GM23338 (cell line): ENCODE results near the gene TMEM158. TPM values are rescaled to one million over a fixed set of nuclear protein-coding genes. Genes with fewer than 3 reads are reported as not detected.

Experiments
- ATAC-seq: fragments of 200-7000 bp; cut with Tn5 transposase; 3 replicates; pipeline ENCODE4 v1.9.1; 2020
- DNase-seq: peaks from one replicate; pipeline ENCODE4 v3.0.0-alpha.2; 2015; ENCODE audit warnings: low spot score
- H2AFZ ChIP-seq: fragments of 200-600 bp; sonication (generic); 2 replicates; pipeline ENCODE4 v1.8.0; 2016; ENCODE audit warnings: antibody characterized with exemption, mild to moderate bottlenecking, moderate library complexity
- H3F3A ChIP-seq: fragments of 200-600 bp; sonication (generic); replicated peaks from 2 replicates; pipeline ENCODE4 v1.8.0; 2017; ENCODE audit warnings: antibody characterized with exemption, mixed run types, low read depth
- H3K27ac ChIP-seq: fragments of 200-600 bp; sonication (generic); 2 replicates; pipeline ENCODE4 v1.6.1; 2016; ENCODE audit warnings: low read depth
- H3K27me3 ChIP-seq: fragments of 200-600 bp; sonication (generic); 2 replicates; pipeline ENCODE4 v1.8.0; 2016; ENCODE audit warnings: mild to moderate bottlenecking, mixed run types, moderate library complexity; ENCODE audit not compliant: insufficient read depth
- H3K36me3 ChIP-seq: fragments of 200-600 bp; sonication (generic); 2 replicates; pipeline ENCODE4 v1.8.0; 2016; ENCODE audit warnings: mild to moderate bottlenecking; ENCODE audit not compliant: insufficient read depth
- H3K4me1 ChIP-seq: fragments of 200-600 bp; sonication (generic); 2 replicates; pipeline ENCODE4 v1.8.0; 2016; ENCODE audit warnings: mild to moderate bottlenecking, moderate library complexity; ENCODE audit not compliant: insufficient read depth
- H3K4me2 ChIP-seq: fragments of 200-600 bp; sonication (generic); 2 replicates; pipeline ENCODE4 v1.7.1; 2017; ENCODE audit warnings: mixed run types
- H3K4me3 ChIP-seq: fragments of 200-600 bp; sonication (generic); 2 replicates; pipeline ENCODE4 v1.6.1; 2016; ENCODE audit warnings: mixed run types
- H3K79me2 ChIP-seq: fragments of 200-600 bp; sonication (generic); replicated peaks from 2 replicates; pipeline ENCODE4 v1.8.0; 2017; ENCODE audit warnings: mild to moderate bottlenecking; ENCODE audit not compliant: insufficient read depth
- H3K9me2 ChIP-seq: fragments of 200-600 bp; sonication (generic); 2 replicates; pipeline ENCODE4 v1.8.0; 2017; ENCODE audit not compliant: insufficient read depth
- H4K20me1 ChIP-seq: fragments of 200-600 bp; sonication (generic); replicated peaks from 2 replicates; pipeline ENCODE4 v1.8.0; 2017; ENCODE audit warnings: mild to moderate bottlenecking; ENCODE audit not compliant: insufficient read depth
- H3K27ac Mint-ChIP-seq: 2 replicates; pipeline ENCODE4 v1.8.0; 2020; ENCODE audit warnings: inconsistent platforms, mild to moderate bottlenecking, moderate library complexity, mixed read lengths
- H3K27me3 Mint-ChIP-seq: 3 replicates; pipeline ENCODE4 v1.8.0; 2022; ENCODE audit warnings: low read depth, mild to moderate bottlenecking, moderate library complexity, mixed read lengths, inconsistent platforms; ENCODE audit not compliant: insufficient read depth, poor library complexity
- H3K36me3 Mint-ChIP-seq: 3 replicates; pipeline ENCODE4 v1.8.0; 2021; ENCODE audit warnings: low read depth, mild to moderate bottlenecking, inconsistent platforms, moderate library complexity, mixed read lengths
- H3K4me1 Mint-ChIP-seq: 3 replicates; pipeline ENCODE4 v1.8.0; 2020; ENCODE audit warnings: mild to moderate bottlenecking, inconsistent platforms, mixed read lengths
- H3K4me3 Mint-ChIP-seq: 3 replicates; pipeline ENCODE4 v1.8.0; 2021; ENCODE audit warnings: moderate library complexity, mild to moderate bottlenecking, inconsistent platforms, mixed read lengths
- H3K9me3 Mint-ChIP-seq: 3 replicates; pipeline ENCODE4 v1.8.0; 2020; ENCODE audit warnings: moderate library complexity, mild to moderate bottlenecking, inconsistent platforms, mixed read lengths
- CREB1 ChIP-seq: fragments of 250-450 bp; sonication (Bioruptor Pico); IDR thresholded peaks from 2 replicates; pipeline ENCODE4 v1.5.0; 2020; ENCODE audit warnings: low read depth, mild to moderate bottlenecking, moderate library complexity
- CTCF ChIP-seq, 2 experiments: fragments of 200-600 bp in 1 of 2; sonication (generic) in 1 of 2; conservative IDR thresholded peaks; 2 replicates each; pipeline versions ENCODE4 v1.5.1 to v1.6.1; 2016 to 2017; ENCODE audit warnings: antibody characterized with exemption in 2 of 2, low read depth in 2 of 2, mild to moderate bottlenecking in 2 of 2, moderate library complexity in 1 of 2
- EZH2 ChIP-seq: fragments of 200-600 bp; sonication (generic); IDR thresholded peaks from one replicate; pipeline ENCODE4 v1.8.0; 2017; ENCODE audit warnings: antibody characterized with exemption, mild to moderate bottlenecking, low read depth; ENCODE audit not compliant: unreplicated experiment
- EZH2phosphoT487 ChIP-seq: fragments of 200-600 bp; sonication (generic); IDR thresholded peaks from one replicate; pipeline ENCODE4 v1.8.1; 2018; ENCODE audit warnings: antibody characterized with exemption; ENCODE audit not compliant: unreplicated experiment
- JUNB ChIP-seq: IDR thresholded peaks from one replicate; pipeline ENCODE4 v1.6.1; 2016; ENCODE audit warnings: antibody characterized with exemption; ENCODE audit not compliant: unreplicated experiment
- NANOG ChIP-seq: IDR thresholded peaks from 2 replicates; pipeline ENCODE4 v1.6.1; 2016; ENCODE audit warnings: antibody characterized with exemption, borderline replicate concordance
- POLR2AphosphoS5 ChIP-seq: IDR thresholded peaks from 2 replicates; pipeline ENCODE4 v1.6.1; 2016; ENCODE audit warnings: antibody characterized with exemption, low read depth
- STAT1 ChIP-seq: IDR thresholded peaks from one replicate; pipeline ENCODE4 v1.6.1; 2016; ENCODE audit warnings: antibody characterized with exemption; ENCODE audit not compliant: unreplicated experiment
- ZNF114 ChIP-seq: fragments of 250-450 bp; sonication (Bioruptor Pico); IDR thresholded peaks from 2 replicates; pipeline ENCODE4 v1.5.0; 2020; ENCODE audit warnings: mild to moderate bottlenecking, moderate library complexity
- ZNF331 ChIP-seq: fragments of 250-450 bp; sonication (Bioruptor Pico); IDR thresholded peaks from 2 replicates; pipeline ENCODE4 v1.5.0; 2020; ENCODE audit warnings: low read depth, mild to moderate bottlenecking, moderate library complexity
- polyA plus RNA-seq: library from polyadenylated mRNA; unstranded; fragments of >200 nt; fragmentation: Nextera tagmentation; extraction: Ambion mirVana; gene quantifications from 2 replicates; pipeline ENCODE4 v1.2.1, GENCODE V29; 2016
- total RNA-seq: library from RNA; depleted of rRNA; stranded (reverse); fragments of >200 nt; shearing (Covaris generic); gene quantifications from 2 replicates; pipeline ENCODE4 v1.2.3, GENCODE V29; 2014
- TF ChIP-seq, protein P1 (sequence below): IDR thresholded peaks from one replicate; pipeline ENCODE4 v1.6.1; 2018; ENCODE audit warnings: antibody characterized with exemption; ENCODE audit not compliant: unreplicated experiment

TMEM158 gene
- total and polyA plus RNA-seq, 2 experiments from 2014 or later = 9.6 to 16.9 TPM

DNA sequence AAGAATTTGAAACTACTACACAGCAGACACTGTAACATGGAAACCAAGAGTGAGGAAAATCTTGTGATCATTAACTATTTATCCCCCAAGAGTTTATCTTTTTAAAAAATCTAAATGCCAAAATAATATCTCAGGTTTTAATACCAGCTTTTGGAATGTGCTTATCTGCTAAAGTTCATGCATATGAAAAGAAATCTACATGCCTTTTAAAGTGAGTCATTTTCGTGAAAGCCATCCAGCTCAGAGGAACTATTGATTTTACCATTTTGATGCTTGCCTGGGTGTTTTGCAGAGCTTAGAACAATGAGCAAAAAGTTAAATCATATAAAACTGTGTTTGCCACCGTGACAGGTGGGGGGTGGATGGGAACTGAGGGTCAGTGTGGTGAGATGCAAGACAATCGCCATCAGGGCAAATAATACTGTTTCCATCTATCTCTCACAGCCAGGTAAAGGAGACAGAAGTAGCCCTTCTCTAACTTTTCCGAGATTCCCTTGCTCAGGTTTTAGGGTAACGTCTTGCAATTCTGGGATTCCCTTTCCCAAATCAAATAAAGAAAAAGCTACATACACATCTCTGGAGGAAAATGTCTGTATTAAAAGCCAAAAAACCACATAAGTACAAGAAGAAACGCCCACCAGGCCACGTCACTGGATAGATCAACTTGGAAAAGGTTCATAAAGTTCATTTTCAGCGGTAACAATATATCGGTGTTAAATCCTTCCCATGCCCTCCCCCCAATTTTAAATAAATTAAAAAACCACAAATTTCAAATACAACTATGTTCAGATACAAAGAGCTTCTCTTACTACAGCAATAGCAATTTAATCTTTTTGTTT lies 2.0 kb downstream of the TMEM158 start (continued):
- no peak for TF ChIP-seq CTCF (conservative IDR thresholded peaks at IDR 0.05; ENCODE audit: low read depth in 2 of 2)
- TF ChIP-seq ZNF114 = no peak
- no peak for TF ChIP-seq STAT1
- no peak for TF ChIP-seq EZH2phosphoT487
- no peak for TF ChIP-seq CREB1 (CRISPR knock-in tag)
- TF ChIP-seq POLR2AphosphoS5 = no peak
- TF ChIP-seq, protein P1, sequence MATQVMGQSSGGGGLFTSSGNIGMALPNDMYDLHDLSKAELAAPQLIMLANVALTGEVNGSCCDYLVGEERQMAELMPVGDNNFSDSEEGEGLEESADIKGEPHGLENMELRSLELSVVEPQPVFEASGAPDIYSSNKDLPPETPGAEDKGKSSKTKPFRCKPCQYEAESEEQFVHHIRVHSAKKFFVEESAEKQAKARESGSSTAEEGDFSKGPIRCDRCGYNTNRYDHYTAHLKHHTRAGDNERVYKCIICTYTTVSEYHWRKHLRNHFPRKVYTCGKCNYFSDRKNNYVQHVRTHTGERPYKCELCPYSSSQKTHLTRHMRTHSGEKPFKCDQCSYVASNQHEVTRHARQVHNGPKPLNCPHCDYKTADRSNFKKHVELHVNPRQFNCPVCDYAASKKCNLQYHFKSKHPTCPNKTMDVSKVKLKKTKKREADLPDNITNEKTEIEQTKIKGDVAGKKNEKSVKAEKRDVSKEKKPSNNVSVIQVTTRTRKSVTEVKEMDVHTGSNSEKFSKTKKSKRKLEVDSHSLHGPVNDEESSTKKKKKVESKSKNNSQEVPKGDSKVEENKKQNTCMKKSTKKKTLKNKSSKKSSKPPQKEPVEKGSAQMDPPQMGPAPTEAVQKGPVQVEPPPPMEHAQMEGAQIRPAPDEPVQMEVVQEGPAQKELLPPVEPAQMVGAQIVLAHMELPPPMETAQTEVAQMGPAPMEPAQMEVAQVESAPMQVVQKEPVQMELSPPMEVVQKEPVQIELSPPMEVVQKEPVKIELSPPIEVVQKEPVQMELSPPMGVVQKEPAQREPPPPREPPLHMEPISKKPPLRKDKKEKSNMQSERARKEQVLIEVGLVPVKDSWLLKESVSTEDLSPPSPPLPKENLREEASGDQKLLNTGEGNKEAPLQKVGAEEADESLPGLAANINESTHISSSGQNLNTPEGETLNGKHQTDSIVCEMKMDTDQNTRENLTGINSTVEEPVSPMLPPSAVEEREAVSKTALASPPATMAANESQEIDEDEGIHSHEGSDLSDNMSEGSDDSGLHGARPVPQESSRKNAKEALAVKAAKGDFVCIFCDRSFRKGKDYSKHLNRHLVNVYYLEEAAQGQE = no peak
- TF ChIP-seq ZNF331 (CRISPR knock-in tag) = no peak

DNA sequence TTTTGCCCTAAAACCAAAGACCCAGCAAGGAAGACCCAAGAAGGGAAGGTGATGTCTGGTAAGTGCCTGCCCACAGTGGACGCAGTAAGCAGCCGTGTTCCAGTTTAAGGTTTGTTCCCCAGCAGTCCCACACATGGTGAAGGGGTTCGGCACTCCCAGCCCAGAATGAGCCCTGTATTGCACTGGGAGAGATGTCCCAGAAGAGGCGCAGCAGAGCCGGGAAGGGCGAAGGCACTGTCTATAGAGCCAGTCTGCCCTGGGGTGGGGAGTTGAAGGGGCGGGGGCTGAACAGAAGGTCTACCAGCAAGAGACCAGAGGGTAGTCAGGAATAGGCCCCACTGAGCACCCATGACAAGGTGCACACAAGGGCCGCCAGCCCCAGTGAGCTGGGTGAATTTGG lies 6.4 kb downstream of the TMEM158 start:
- no peak overlapping the region for H3K27ac Mint-ChIP-seq
- H3K36me3 ChIP-seq = no peaks in the 10 kb centered on the region
- no peaks in the 10 kb centered on the region for H4K20me1 ChIP-seq
- DNase-seq (peak; percentile 30), ATAC-seq (peak; percentile 60)
- peaks cover 11% of the 10 kb centered on the region for H3K27me3 ChIP-seq
- H3K4me3 Mint-ChIP-seq = no peak overlapping the region
- peaks cover 15% of the 10 kb centered on the region for H3K4me1 ChIP-seq
- no peaks in the 10 kb centered on the region; the same call in 2 of the 3 replicates for H3K36me3 Mint-ChIP-seq
- H3K4me1 Mint-ChIP-seq = peaks cover 24% of the 10 kb centered on the region
- peaks cover 5% of the 10 kb centered on the region for H3K79me2 ChIP-seq
- H3K9me2 ChIP-seq = no peaks in the 10 kb centered on the region
- H3K27ac ChIP-seq = no peak overlapping the region
- TF ChIP-seq NANOG = no peak
- TF ChIP-seq CTCF (conservative IDR thresholded peaks at IDR 0.05; ENCODE audit: low read depth in 2 of 2) = 0 out of 4 replicates have a peak, but pooled peaks of 1 of the 2 experiments have one; percentile 6
- no peak for TF ChIP-seq EZH2
- TF ChIP-seq JUNB = no peak
- no peaks in the 10 kb centered on the region for H3F3A ChIP-seq
- no peak overlapping the region for H3K4me2 ChIP-seq
- H3K4me3 ChIP-seq = no peak overlapping the region
- H3K9me3 Mint-ChIP-seq = no peaks in the 10 kb centered on the region
- no peak overlapping the region for H2AFZ ChIP-seq
- H3K27me3 Mint-ChIP-seq = peaks cover 16% of the 10 kb centered on the region
